Endometrial microvascular endothelial cells (primary cell): ENCODE data around the gene GPD1. TPM values are rescaled to one million over a fixed set of nuclear protein-coding genes. Genes with fewer than 3 reads are reported as not detected.
"Not testable (repeated sequence)": the region's sequence is repeated elsewhere in the genome, so short reads cannot be mapped to it uniquely, and the experiment has no call there.

Source experiments
- in situ Hi-C: cut with HindIII; loops from 2 replicates; pipeline ENCODE4 v1.10.0; 2017; ENCODE audit warnings: low sequenced_read_pairs, low pct_unique_long_range_greater_than_20kb; ENCODE audit errors: inconsistent ontology term
- total RNA-seq: library from RNA; depleted of rRNA; stranded (reverse); fragments of >200 nt; gene quantifications from one replicate; pipeline ENCODE4 v1.2.3, GENCODE V29; 2015; ENCODE audit errors: inconsistent ontology term

Gene GPD1
- total RNA-seq, 1 donor from 2014 or later, result not detected

GRCh38 chr12:50070314-50071060 is 33.3 kb upstream of the GPD1 start:
- in situ Hi-C loops, result no loop called here

- in situ Hi-C loops, result no loop called here
These were observed 31.5 kb upstream of the GPD1 start for GRCh38 chr12:50072198-50072907.

GRCh38 chr12:50073206-50073605 is 30.6 kb upstream of the GPD1 start:
- in situ Hi-C loops, result no loop called here

GRCh38 chr12:50073712-50074111 is 30.1 kb upstream of the GPD1 start:
- in situ Hi-C loops, result no loop called here

GRCh38 chr12:50074936-50075807 is 28.6 kb upstream of the GPD1 start:
- in situ Hi-C loops, result no loop called here

GRCh38 chr12:50075808-50076170 is 28.0 kb upstream of the GPD1 start:
- in situ Hi-C loops, result no loop called here

- in situ Hi-C loops, result no loop called here
These were observed 26.7 kb upstream of the GPD1 start for GRCh38 chr12:50077099-50077498.

- in situ Hi-C loops, result no loop called here
These were observed 25.5 kb upstream of the GPD1 start for GRCh38 chr12:50078281-50078680.

GRCh38 chr12:50079771-50080170 is 24.0 kb upstream of the GPD1 start:
- in situ Hi-C loops, result no loop called here

GRCh38 chr12:50081096-50081808 is 22.6 kb upstream of the GPD1 start:
- in situ Hi-C loops, result no loop called here

- in situ Hi-C loops, result no loop called here
These were observed 21.2 kb upstream of the GPD1 start for GRCh38 chr12:50082644-50083043.

- in situ Hi-C loops, result no loop called here
These were observed 20.5 kb upstream of the GPD1 start for GRCh38 chr12:50083301-50083700.

GRCh38 chr12:50084409-50084774 is 19.4 kb upstream of the GPD1 start:
- in situ Hi-C loops, result not testable (repeated sequence)

GRCh38 chr12:50084775-50085614 is 18.8 kb upstream of the GPD1 start, which contains the start of gene SMARCD1:
Gene SMARCD1, plus strand, starts transcription at chr12:50085342. Its CDS starts 28 bp downstream, at chr12:50085370.
- in situ Hi-C loops, result no loop called here

- in situ Hi-C loops, result no loop called here
These were observed 18.2 kb upstream of the GPD1 start for GRCh38 chr12:50085615-50086072.

- in situ Hi-C loops, result no loop called here
These were observed 17.7 kb upstream of the GPD1 start for GRCh38 chr12:50086148-50086547.

GRCh38 chr12:50087151-50087550 is 16.7 kb upstream of the GPD1 start:
- in situ Hi-C loops, result no loop called here

GRCh38 chr12:50087995-50088394 is 15.8 kb upstream of the GPD1 start:
- in situ Hi-C loops, result no loop called here
